Measurements from ENCODE around the gene IBA57. TPM values are rescaled to one million over a fixed set of nuclear protein-coding genes. Genes with fewer than 3 reads are reported as not detected.

The IBA57 gene
- total RNA-seq, 4 donors from 2014 or later: 8.2 to 11.8 (median 10.3) TPM

- Histone ChIP-seq H3K4me3 (no peak overlapping the region), H3K9me3 (no peaks in the 10 kb centered on the region), H3K27me3 (no peaks in the 10 kb centered on the region), H3K27ac (no peak overlapping the region), H3K36me3 (no peaks in the 10 kb centered on the region), H3K4me1 (no peaks in the 10 kb centered on the region)
- peak in 1 of 3 donors; percentile 40 for DNase-seq
- TF ChIP-seq CTCF (IDR thresholded peaks at IDR 0.05): no peak
- no peak for TF ChIP-seq POLR2A (IDR thresholded peaks at IDR 0.05)
Observed at GRCh38 chr1:228206582-228207351, 41.2 kb downstream of the IBA57 start.

DNA sequence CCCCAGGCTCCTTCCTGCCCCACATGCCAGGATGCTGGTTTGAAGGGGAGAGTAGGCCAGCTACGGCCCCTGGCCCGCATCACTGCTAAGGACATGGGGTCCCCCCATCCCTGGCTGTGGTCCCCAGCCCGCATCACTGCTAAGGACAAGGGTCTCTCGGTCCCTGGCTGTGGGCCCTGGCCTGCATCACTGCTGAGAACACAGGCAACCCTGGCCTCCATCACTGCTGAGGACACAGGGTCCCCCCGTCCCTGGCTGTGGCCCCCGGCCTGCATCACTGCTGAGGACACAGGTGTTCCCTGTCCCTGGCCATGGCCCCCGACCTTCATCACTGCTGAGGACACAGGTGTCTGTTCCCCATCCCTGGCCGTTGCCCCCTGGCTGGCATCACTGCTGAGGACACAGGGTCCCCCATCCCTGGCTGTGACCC is 41.8 kb downstream of the IBA57 start:
- peaks cover 0 to 1% (median 0%) of the 10 kb centered on the region in 4 donors for H3K4me1 ChIP-seq
- no peak overlapping the region for H3K4me3 ChIP-seq
- H3K36me3 ChIP-seq: no peaks in the 10 kb centered on the region
- H3K27me3 ChIP-seq: no peaks in the 10 kb centered on the region
- TF ChIP-seq POLR2A (IDR thresholded peaks at IDR 0.05) (no peak), CTCF (IDR thresholded peaks at IDR 0.05) (no peak)
- peak overlapping the region in 1 of 4 donors; percentile 25 for H3K27ac ChIP-seq
- DNase-seq: no peak
- H3K9me3 ChIP-seq: no peaks in the 10 kb centered on the region

- Histone ChIP-seq H3K9me3 (no peaks in the 10 kb centered on the region), H3K36me3 (no peaks in the 10 kb centered on the region), H3K4me1 (peaks cover 0 to 9% (median 2%) of the 10 kb centered on the region in 4 donors), H3K27me3 (no peaks in the 10 kb centered on the region), H3K27ac (peak within 1 kb of the TSS in 1 of 4 donors; percentile 25), H3K4me3 (peak within 1 kb of the TSS in 1 of 4 donors; percentile 7)
- TF ChIP-seq POLR2A (IDR thresholded peaks at IDR 0.05) (no peak), CTCF (IDR thresholded peaks at IDR 0.05) (no peak)
- DNase-seq: peak in 1 of 3 donors; percentile 41
Observed at GRCh38 chr1:228207851-228208821, 42.5 kb downstream of the IBA57 start, which contains the start of gene OBSCN. Gene OBSCN, plus strand, starts transcription at chr1:228208044. Its CDS starts 3,740 bp downstream, at chr1:228211784.

DNA sequence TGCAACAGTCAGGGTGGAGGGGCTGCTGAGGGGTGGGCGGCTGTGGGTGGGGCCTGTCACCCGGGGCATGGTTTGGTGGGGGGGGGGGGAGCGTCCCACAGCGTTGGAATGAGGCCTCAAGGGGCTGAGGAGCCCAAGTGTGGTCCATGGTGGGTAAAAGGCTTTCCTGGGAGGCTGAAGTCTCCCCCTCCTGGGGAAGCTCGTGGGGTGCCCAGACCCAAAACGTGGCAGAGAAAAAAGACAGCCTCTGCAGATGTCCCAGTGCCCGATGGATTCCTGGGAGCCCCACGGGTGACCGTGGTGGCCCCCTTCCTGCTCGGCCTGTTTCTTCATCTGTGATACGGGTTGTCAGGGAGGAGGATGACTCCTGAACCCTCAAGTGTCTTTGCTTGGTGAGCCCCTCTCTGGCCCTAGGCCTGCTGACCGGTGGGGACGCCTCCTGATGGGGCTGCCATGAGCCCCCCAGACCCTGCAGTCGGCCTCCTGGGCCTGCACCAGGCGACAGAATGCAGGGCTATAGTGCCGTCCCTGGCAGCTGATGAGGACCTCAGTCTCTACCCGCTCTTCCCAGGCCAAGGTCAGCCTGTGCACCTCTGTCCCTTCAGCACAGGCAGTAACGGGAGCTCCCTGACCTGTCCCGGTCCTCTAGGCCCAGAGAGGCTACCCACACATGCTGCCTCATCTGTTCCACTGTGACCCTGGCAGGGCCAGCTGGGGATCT is 43.4 kb downstream of the IBA57 start:
- Histone ChIP-seq H3K4me1 (peaks cover 0 to 10% (median 3%) of the 10 kb centered on the region in 4 donors), H3K27me3 (no peaks in the 10 kb centered on the region), H3K27ac (no peak overlapping the region), H3K4me3 (peak overlapping the region in 1 of 4 donors; percentile 7), H3K9me3 (no peaks in the 10 kb centered on the region), H3K36me3 (no peaks in the 10 kb centered on the region)
- DNase-seq: peak in 2 of 3 donors; percentile 1 to 38
- TF ChIP-seq CTCF (IDR thresholded peaks at IDR 0.05) (no peak), POLR2A (IDR thresholded peaks at IDR 0.05) (no peak)

- Histone ChIP-seq H3K9me3 (no peaks in the 10 kb centered on the region), H3K4me1 (peaks cover 0 to 10% (median 5%) of the 10 kb centered on the region in 4 donors), H3K4me3 (no peak overlapping the region), H3K36me3 (no peaks in the 10 kb centered on the region), H3K27me3 (no peaks in the 10 kb centered on the region), H3K27ac (no peak overlapping the region)
- TF ChIP-seq CTCF (IDR thresholded peaks at IDR 0.05): no peak
- no peak for TF ChIP-seq POLR2A (IDR thresholded peaks at IDR 0.05)
- peak in 2 of 3 donors; percentile 8 to 22 for DNase-seq
Observed at GRCh38 chr1:228209657-228210056, 44.1 kb downstream of the IBA57 start.

Measured in Peyer's patch (tissue), 4 donors.